DMS153 treated with DMSO at 0.1 percent for 48 hours (cell line): Measurements from ENCODE around the gene ACAD9.
"Not testable (repeated sequence)": the region's sequence is repeated elsewhere in the genome, so short reads cannot be mapped to it uniquely, and the experiment has no call there.

Source experiments
- DNase-seq: peaks from one replicate; lab custom pipeline; 2025; ENCODE audit not compliant: unreplicated experiment; lab: John Stamatoyannopoulos, UW

The ACAD9 gene

GRCh38 chr3:128889139-128889894 lies 9.9 kb downstream of the ACAD9 start:
- no peak for DNase-seq

- no peak for DNase-seq
Measured at GRCh38 chr3:128895843-128896697, 16.6 kb downstream of the ACAD9 start.

GRCh38 chr3:128902426-128902825 lies 23.0 kb downstream of the ACAD9 start:
- no peak for DNase-seq

- DNase-seq, result no peak
Measured at GRCh38 chr3:128903501-128903900, 24.1 kb downstream of the ACAD9 start.

- no peak for DNase-seq
Measured at GRCh38 chr3:128906031-128906803, 26.8 kb downstream of the ACAD9 start.

GRCh38 chr3:128906804-128907525 lies 27.5 kb downstream of the ACAD9 start:
- no peak for DNase-seq

GRCh38 chr3:128907706-128908445 lies 28.5 kb downstream of the ACAD9 start:
- DNase-seq, result no peak

GRCh38 chr3:128908951-128909350 lies 29.5 kb downstream of the ACAD9 start:
- DNase-seq, result no peak

GRCh38 chr3:128910006-128910405 lies 30.6 kb downstream of the ACAD9 start:
- DNase-seq, result no peak

- DNase-seq, result no peak
Measured at GRCh38 chr3:128911911-128912310, 32.5 kb downstream of the ACAD9 start.

- DNase-seq, result no peak
Measured at GRCh38 chr3:128914966-128915645, 35.7 kb downstream of the ACAD9 start.

- no peak for DNase-seq
Measured at GRCh38 chr3:128917291-128917690, 37.9 kb downstream of the ACAD9 start.

GRCh38 chr3:128919988-128920387 lies 40.6 kb downstream of the ACAD9 start:
- no peak for DNase-seq

- DNase-seq, result no peak
Measured at GRCh38 chr3:128922804-128923459, 43.5 kb downstream of the ACAD9 start.

GRCh38 chr3:128923576-128923975 lies 44.2 kb downstream of the ACAD9 start:
- DNase-seq, result no peak

GRCh38 chr3:128923986-128924385 lies 44.6 kb downstream of the ACAD9 start:
- DNase-seq, result not testable (repeated sequence)

GRCh38 chr3:128929364-128929763 lies 49.9 kb downstream of the ACAD9 start:
- DNase-seq, result no peak

- DNase-seq, result no peak
Measured at GRCh38 chr3:128931046-128931445, 51.6 kb downstream of the ACAD9 start.
